Right atrium auricular region (tissue), 2 donors: ENCODE measurements around the gene PLIN1. TPM values are rescaled to one million over a fixed set of nuclear protein-coding genes. Genes with fewer than 3 reads are reported as not detected.

Experiments
- DNase-seq: peaks from one replicate; pipeline ENCODE4 v3.0.0-alpha.2; 2019; ENCODE audit warnings: low spot score
- H3K27ac ChIP-seq, 2 donors: fragments of 200-600 bp; sonication (generic); 1 replicate in 1 of 2; 2 replicates in 1 of 2; pipeline ENCODE4 v1.5.1; 2016 to 2019
- H3K27me3 ChIP-seq, 2 donors: fragments of 200-600 bp; sonication (generic); one replicate each; pipeline versions ENCODE4 v1.5.1 to v1.6.0; 2017 to 2019
- H3K36me3 ChIP-seq: fragments of 200-600 bp; sonication (generic); one replicate; pipeline ENCODE4 v1.5.1; 2016
- H3K4me1 ChIP-seq, 2 donors: fragments of 200-600 bp; sonication (generic); one replicate each; pipeline versions ENCODE4 v1.5.1 to v1.6.0; 2017 to 2019
- H3K4me3 ChIP-seq, 2 donors: fragments of 200-600 bp; sonication (generic); 1 replicate in 1 of 2; 2 replicates in 1 of 2; pipeline ENCODE4 v1.5.1; 2017 to 2019; ENCODE audit warnings: mild to moderate bottlenecking in 1 of 2, moderate library complexity in 1 of 2
- H3K9me3 ChIP-seq, 2 donors: fragments of 200-600 bp; sonication (generic); one replicate each; pipeline ENCODE4 v1.5.1; 2019
- total RNA-seq, 2 donors: library from RNA; depleted of rRNA; stranded (reverse); fragments of >200 nt; gene quantifications; one replicate each; pipeline ENCODE4 v1.1.0, GENCODE V29; 2016
- TF ChIP-seq, protein P1 (sequence below), 2 donors: fragments of 200-600 bp; sonication (generic); IDR thresholded peaks; one replicate each; pipeline ENCODE4 v1.5.1; 2019; ENCODE audit warnings: antibody characterized with exemption in 2 of 2

Gene PLIN1
- total RNA-seq, 2 donors from 2014 or later: 3.6 to 22.6 TPM

DNA sequence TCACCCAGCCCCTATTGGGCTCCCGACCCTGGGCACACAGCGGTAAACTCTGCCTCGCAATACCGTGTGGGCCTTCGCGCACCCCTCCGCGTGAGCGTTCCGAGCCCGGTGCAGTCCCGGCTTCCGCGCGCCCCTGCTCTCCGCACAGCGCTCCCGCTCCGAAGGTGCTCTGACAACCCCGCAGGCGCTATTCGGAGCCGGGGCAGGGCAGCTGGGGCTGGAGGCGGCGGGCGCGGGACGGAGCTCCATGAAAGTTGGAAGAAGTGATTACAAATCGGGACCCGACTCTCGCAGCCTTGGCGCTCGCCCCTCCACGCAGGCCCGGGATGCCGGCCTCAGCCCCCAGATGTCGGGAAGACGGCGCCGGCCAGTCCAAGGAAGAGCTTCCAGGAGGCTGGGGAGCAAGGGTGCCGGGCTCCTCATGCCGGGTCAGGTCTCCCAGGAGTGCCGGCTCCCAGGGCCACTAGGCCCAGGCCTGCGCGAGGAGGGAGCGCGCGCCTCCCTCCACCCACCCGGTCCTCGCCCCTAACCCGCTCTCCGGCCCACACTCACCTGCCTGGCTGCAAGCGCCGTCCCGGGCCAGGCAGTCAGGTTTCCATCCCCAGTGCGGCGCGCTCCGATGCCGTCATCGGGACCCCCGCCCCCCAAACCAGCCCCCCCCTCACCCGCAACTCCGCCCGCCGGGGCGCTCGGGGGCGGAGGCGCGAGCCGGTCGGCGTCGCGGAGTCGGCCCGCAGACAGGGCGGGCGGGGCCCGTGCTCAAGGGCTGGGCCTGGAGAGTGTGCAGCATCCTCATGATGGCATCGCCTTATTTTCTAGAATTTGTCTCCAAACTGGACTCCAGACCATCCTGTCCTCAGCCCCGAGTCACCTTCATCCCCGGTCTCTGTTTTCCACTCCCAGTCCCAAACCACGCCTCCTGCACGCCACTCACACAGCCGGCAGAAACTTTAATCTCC lies 24.0 kb downstream of the PLIN1 start, which contains the start of gene KIF7:
Gene KIF7, minus strand, starts transcription at position 621 of the 959 bp plus-strand sequence. CDS start 2,537 bp downstream, outside the sequence.
- H3K4me3 ChIP-seq: peak within 1 kb of the TSS; percentile 60 to 67
- peak within 1 kb of the TSS; percentile 55 to 72 for H3K27ac ChIP-seq
- no peaks in the 10 kb centered on the region for H3K36me3 ChIP-seq
- no peak for DNase-seq
- TF ChIP-seq, protein P1, sequence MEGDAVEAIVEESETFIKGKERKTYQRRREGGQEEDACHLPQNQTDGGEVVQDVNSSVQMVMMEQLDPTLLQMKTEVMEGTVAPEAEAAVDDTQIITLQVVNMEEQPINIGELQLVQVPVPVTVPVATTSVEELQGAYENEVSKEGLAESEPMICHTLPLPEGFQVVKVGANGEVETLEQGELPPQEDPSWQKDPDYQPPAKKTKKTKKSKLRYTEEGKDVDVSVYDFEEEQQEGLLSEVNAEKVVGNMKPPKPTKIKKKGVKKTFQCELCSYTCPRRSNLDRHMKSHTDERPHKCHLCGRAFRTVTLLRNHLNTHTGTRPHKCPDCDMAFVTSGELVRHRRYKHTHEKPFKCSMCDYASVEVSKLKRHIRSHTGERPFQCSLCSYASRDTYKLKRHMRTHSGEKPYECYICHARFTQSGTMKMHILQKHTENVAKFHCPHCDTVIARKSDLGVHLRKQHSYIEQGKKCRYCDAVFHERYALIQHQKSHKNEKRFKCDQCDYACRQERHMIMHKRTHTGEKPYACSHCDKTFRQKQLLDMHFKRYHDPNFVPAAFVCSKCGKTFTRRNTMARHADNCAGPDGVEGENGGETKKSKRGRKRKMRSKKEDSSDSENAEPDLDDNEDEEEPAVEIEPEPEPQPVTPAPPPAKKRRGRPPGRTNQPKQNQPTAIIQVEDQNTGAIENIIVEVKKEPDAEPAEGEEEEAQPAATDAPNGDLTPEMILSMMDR (IDR thresholded peaks at IDR 0.05): no peak
- H3K9me3 ChIP-seq: no peaks in the 10 kb centered on the region
- no peaks in the 10 kb centered on the region for H3K27me3 ChIP-seq
- peaks cover 0 to 8% of the 10 kb centered on the region in 2 donors for H3K4me1 ChIP-seq

DNA sequence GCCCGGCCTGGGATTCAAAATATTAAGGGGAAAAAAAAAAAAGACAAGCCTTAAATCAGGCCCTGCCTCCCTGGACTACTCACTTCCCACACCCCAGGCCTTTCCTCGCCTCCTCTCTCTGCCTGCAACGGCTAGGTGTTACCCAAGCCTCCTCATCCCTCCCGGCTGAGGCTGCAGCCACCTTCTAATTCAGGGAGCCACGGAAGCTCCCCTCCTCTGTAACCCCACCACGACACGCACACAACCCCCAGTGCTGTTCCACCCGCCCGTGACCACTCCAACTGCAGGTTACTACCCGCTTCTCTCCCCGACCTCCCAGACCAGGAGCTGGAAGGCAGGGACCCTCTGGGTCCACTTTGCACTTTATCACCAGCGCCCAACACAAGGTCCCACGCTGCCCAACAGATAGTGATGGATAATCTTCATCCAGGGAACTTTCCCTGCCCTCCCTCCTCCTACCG lies 24.8 kb downstream of the PLIN1 start:
- peaks cover 0 to 8% of the 10 kb centered on the region in 2 donors for H3K4me1 ChIP-seq
- H3K4me3 ChIP-seq: peak overlapping the region; percentile 60 to 67
- H3K36me3 ChIP-seq: no peaks in the 10 kb centered on the region
- TF ChIP-seq, protein P1 (IDR thresholded peaks at IDR 0.05): no peak
- DNase-seq: no peak
- no peaks in the 10 kb centered on the region for H3K9me3 ChIP-seq
- H3K27me3 ChIP-seq: no peaks in the 10 kb centered on the region
- no peak overlapping the region for H3K27ac ChIP-seq

DNA sequence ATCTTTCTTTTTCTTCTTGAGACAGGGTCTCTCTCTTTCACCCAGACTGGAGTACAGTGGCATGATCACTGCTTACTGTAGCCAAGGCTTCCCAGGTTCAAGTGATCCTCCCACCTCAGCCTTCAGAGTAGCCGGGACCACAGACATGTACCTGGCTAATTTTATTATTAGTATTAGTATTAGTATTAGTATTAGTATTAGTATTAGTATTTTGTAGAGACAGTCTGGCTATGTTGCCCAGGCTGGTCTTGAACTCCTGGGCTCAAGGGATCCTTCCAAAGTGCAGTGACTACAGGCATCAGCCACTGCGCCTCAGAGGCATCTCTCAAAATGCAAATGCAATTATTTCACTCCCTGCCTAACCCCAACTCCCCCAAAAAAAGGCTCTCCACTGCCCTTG lies 25.6 kb downstream of the PLIN1 start:
- TF ChIP-seq, protein P1 (IDR thresholded peaks at IDR 0.05): no peak
- H3K4me1 ChIP-seq: peaks cover 0 to 8% of the 10 kb centered on the region in 2 donors
- H3K9me3 ChIP-seq: no peaks in the 10 kb centered on the region
- no peaks in the 10 kb centered on the region for H3K36me3 ChIP-seq
- DNase-seq: no peak
- H3K27ac ChIP-seq: no peak overlapping the region
- H3K4me3 ChIP-seq: no peak overlapping the region
- no peaks in the 10 kb centered on the region for H3K27me3 ChIP-seq

DNA sequence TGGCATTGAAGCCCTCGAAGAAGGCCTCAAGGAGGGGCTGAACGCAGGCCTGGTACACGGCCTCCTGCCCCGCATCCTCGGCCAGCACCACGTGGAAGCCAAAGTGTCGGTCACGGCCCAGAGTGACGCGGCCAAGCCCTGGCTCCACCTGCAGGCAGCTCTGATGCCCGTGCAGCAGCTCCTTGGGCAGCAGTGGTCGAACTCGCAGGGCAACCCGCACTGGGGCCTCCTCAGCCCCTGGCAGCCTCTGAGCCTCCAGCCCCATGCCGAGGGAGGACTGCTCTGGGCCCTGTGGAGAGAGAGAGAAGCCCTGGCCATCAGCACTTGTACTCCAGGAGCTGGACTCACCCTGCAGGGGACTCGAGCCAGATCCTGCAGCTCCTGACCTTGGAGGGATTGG lies 26.5 kb downstream of the PLIN1 start:
- no peaks in the 10 kb centered on the region for H3K27me3 ChIP-seq
- TF ChIP-seq, protein P1 (IDR thresholded peaks at IDR 0.05): no peak
- H3K4me3 ChIP-seq: no peak overlapping the region
- H3K9me3 ChIP-seq: no peaks in the 10 kb centered on the region
- H3K4me1 ChIP-seq: peaks cover 0 to 8% of the 10 kb centered on the region in 2 donors
- H3K27ac ChIP-seq: no peak overlapping the region
- no peaks in the 10 kb centered on the region for H3K36me3 ChIP-seq
- DNase-seq: no peak

DNA sequence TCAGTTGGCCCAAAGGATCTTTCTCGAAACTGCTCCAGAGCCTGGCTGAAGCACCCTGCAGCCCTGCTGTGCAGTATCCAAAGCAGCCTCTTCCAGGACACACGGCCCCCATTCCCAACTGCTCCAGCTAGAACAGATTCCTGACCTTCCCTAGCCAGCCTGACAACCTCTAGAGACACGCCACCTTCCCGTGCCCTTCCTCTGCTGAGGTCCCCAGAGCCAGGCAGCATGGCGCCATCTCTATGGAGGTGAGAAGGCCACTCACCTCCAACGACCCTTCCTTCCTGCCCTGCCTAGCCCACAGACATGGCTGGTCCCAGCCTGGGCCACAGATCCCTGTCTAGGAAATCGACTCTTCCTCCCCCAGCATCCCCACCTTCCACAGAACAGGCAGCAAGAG lies 27.0 kb downstream of the PLIN1 start:
- H3K9me3 ChIP-seq: no peaks in the 10 kb centered on the region
- no peak overlapping the region for H3K27ac ChIP-seq
- H3K4me1 ChIP-seq: peaks cover 0 to 12% of the 10 kb centered on the region in 2 donors
- H3K36me3 ChIP-seq: no peaks in the 10 kb centered on the region
- H3K27me3 ChIP-seq: no peaks in the 10 kb centered on the region
- DNase-seq: no peak
- no peak overlapping the region for H3K4me3 ChIP-seq
- TF ChIP-seq, protein P1 (IDR thresholded peaks at IDR 0.05): no peak
